NCI-H345 treated with DMSO at 0.1 percent for 48 hours (cell line): ENCODE results near the gene CFAP251.
"Not testable (repeated sequence)": the region's sequence is repeated elsewhere in the genome, so short reads cannot be mapped to it uniquely, and the experiment has no call there.

Experiments used
- DNase-seq: peaks from one replicate; lab custom pipeline; 2025; ENCODE audit not compliant: unreplicated experiment; lab: John Stamatoyannopoulos, UW

CFAP251 gene

GRCh38 chr12:121974026-121974985 lies 55.9 kb downstream of the CFAP251 start:
- DNase-seq, result no peak

GRCh38 chr12:121975021-121975420 lies 56.6 kb downstream of the CFAP251 start:
- DNase-seq, result no peak

GRCh38 chr12:121976950-121977349 lies 58.6 kb downstream of the CFAP251 start:
- no peak for DNase-seq

GRCh38 chr12:121980191-121980891 lies 61.9 kb downstream of the CFAP251 start:
- DNase-seq, result no peak

GRCh38 chr12:121980892-121981272 lies 62.5 kb downstream of the CFAP251 start:
- DNase-seq, result no peak

- no peak for DNase-seq
These were observed 63.1 kb downstream of the CFAP251 start for GRCh38 chr12:121981456-121981855.

GRCh38 chr12:121982950-121983349 lies 64.6 kb downstream of the CFAP251 start:
- no peak for DNase-seq

GRCh38 chr12:121983536-121984210 lies 65.3 kb downstream of the CFAP251 start:
- no peak for DNase-seq

GRCh38 chr12:121986489-121987245 lies 68.3 kb downstream of the CFAP251 start:
- no peak for DNase-seq

GRCh38 chr12:121988519-121988918 lies 70.1 kb downstream of the CFAP251 start:
- DNase-seq, result not testable (repeated sequence)

GRCh38 chr12:121989276-121990113 lies 71.1 kb downstream of the CFAP251 start:
- no peak for DNase-seq

GRCh38 chr12:121990114-121990647 lies 71.8 kb downstream of the CFAP251 start:
- DNase-seq, result no peak

- DNase-seq, result no peak
These were observed 72.6 kb downstream of the CFAP251 start for GRCh38 chr12:121990692-121991603.

GRCh38 chr12:121992059-121992879 lies 73.9 kb downstream of the CFAP251 start:
- no peak for DNase-seq

- DNase-seq, result no peak
These were observed 77.9 kb downstream of the CFAP251 start for GRCh38 chr12:121996050-121996944.

GRCh38 chr12:121996945-121997612 lies 78.7 kb downstream of the CFAP251 start:
- DNase-seq, result no peak
